ENCODE measurements around the gene LRP1.

LRP1 gene

GRCh38 chr12:57157588-57158173, 29.4 kb downstream of the LRP1 start:
- peak; percentile 68 to 71 (median 70) for DNase-seq

GRCh38 chr12:57158186-57158585, 29.9 kb downstream of the LRP1 start:
- no peak for DNase-seq

GRCh38 chr12:57158665-57159064, 30.4 kb downstream of the LRP1 start:
- DNase-seq, result no peak

- DNase-seq, result peak; percentile 64 to 67 (median 65)
These were observed 31.0 kb downstream of the LRP1 start for GRCh38 chr12:57159311-57159710.

- no peak for DNase-seq
These were observed 31.8 kb downstream of the LRP1 start for GRCh38 chr12:57160040-57160439.

- no peak for DNase-seq
These were observed 32.5 kb downstream of the LRP1 start for GRCh38 chr12:57160741-57161140.

- DNase-seq, result no peak
These were observed 33.2 kb downstream of the LRP1 start for GRCh38 chr12:57161491-57161890.

- DNase-seq, result peak; percentile 40 to 53 (median 44)
These were observed 34.4 kb downstream of the LRP1 start for GRCh38 chr12:57162553-57163125.

- no peak for DNase-seq
These were observed 36.2 kb downstream of the LRP1 start for GRCh38 chr12:57164454-57164853.

- DNase-seq, result peak; percentile 43 to 70 (median 64)
These were observed 36.8 kb downstream of the LRP1 start for GRCh38 chr12:57164966-57165625.

GRCh38 chr12:57165741-57166140, 37.5 kb downstream of the LRP1 start:
- peak in 1 of 3 donors; percentile 30 for DNase-seq

GRCh38 chr12:57166971-57167371, 38.7 kb downstream of the LRP1 start:
- peak; percentile 73 to 86 (median 77) for DNase-seq

GRCh38 chr12:57168058-57168457, 39.8 kb downstream of the LRP1 start:
- no peak for DNase-seq

GRCh38 chr12:57169046-57169795, 40.9 kb downstream of the LRP1 start:
- no peak for DNase-seq

GRCh38 chr12:57169969-57170368, 41.7 kb downstream of the LRP1 start:
- DNase-seq, result no peak

GRCh38 chr12:57170408-57170807, 42.1 kb downstream of the LRP1 start:
- DNase-seq, result no peak

- no peak for DNase-seq
These were observed 42.6 kb downstream of the LRP1 start for GRCh38 chr12:57170927-57171326.

GRCh38 chr12:57171668-57172067, 43.4 kb downstream of the LRP1 start:
- no peak for DNase-seq

GRCh38 chr12:57173089-57173488, 44.8 kb downstream of the LRP1 start:
- peak; percentile 41 to 71 (median 45) for DNase-seq

- DNase-seq, result no peak
These were observed 45.4 kb downstream of the LRP1 start for GRCh38 chr12:57173683-57174082.

GRCh38 chr12:57175428-57176138, 47.3 kb downstream of the LRP1 start:
- DNase-seq, result peak; percentile 80 to 91 (median 87)

- no peak for DNase-seq
These were observed 47.8 kb downstream of the LRP1 start for GRCh38 chr12:57176139-57176477.

- no peak for DNase-seq
These were observed 48.6 kb downstream of the LRP1 start for GRCh38 chr12:57176846-57177245.
